Brain microvascular endothelial cell (primary cell): ENCODE data around the gene SHMT2.

Experiments used
- DNase-seq: peaks from one replicate; pipeline ENCODE4 v3.0.0-alpha.2; 2020
- H3K27ac ChIP-seq: fragments of 250-450 bp; sonication (Bioruptor Pico); 2 replicates; pipeline ENCODE4 v1.5.1; 2020; ENCODE audit warnings: mild to moderate bottlenecking, moderate library complexity
- H3K27me3 ChIP-seq: fragments of 250-450 bp; sonication (Bioruptor Pico); replicated peaks from 2 replicates; pipeline ENCODE4 v1.5.1; 2020; ENCODE audit warnings: mild to moderate bottlenecking
- H3K36me3 ChIP-seq: fragments of 250-450 bp; sonication (Bioruptor Pico); replicated peaks from 2 replicates; pipeline ENCODE4 v1.5.1; 2020; ENCODE audit warnings: mild to moderate bottlenecking
- H3K4me3 ChIP-seq: 2 replicates; pipeline ENCODE4 v1.5.1; 2011; ENCODE audit warnings: low read depth, mild to moderate bottlenecking, control low read depth, low read length, moderate library complexity
- in situ Hi-C: cut with HindIII; loops from 2 replicates; pipeline ENCODE4 v1.10.0; 2017; ENCODE audit warnings: low sequenced_read_pairs, low pct_ligation_motif_present
- TF ChIP-seq, protein P1 (sequence below): IDR thresholded peaks from 2 replicates; pipeline ENCODE4 v1.5.1; 2011; ENCODE audit warnings: low read depth, mild to moderate bottlenecking, moderate library complexity, low read length, control low read depth, inconsistent platforms; ENCODE audit errors: missing control alignments

SHMT2 gene

GRCh38 chr12:57216014-57216911, 13.2 kb upstream of the SHMT2 start, which contains the start of gene NXPH4:
NXPH4 (plus strand) TSS chr12:57216794; CDS start chr12:57216970, 176 bp downstream.
- Histone ChIP-seq H3K27me3 (peaks cover 45% of the 10 kb centered on the region), H3K27ac (no peak within 1 kb of the TSS), H3K36me3 (peaks cover 15% of the 10 kb centered on the region), H3K4me3 (peak within 1 kb of the TSS; percentile 48)
- TF ChIP-seq, protein P1, sequence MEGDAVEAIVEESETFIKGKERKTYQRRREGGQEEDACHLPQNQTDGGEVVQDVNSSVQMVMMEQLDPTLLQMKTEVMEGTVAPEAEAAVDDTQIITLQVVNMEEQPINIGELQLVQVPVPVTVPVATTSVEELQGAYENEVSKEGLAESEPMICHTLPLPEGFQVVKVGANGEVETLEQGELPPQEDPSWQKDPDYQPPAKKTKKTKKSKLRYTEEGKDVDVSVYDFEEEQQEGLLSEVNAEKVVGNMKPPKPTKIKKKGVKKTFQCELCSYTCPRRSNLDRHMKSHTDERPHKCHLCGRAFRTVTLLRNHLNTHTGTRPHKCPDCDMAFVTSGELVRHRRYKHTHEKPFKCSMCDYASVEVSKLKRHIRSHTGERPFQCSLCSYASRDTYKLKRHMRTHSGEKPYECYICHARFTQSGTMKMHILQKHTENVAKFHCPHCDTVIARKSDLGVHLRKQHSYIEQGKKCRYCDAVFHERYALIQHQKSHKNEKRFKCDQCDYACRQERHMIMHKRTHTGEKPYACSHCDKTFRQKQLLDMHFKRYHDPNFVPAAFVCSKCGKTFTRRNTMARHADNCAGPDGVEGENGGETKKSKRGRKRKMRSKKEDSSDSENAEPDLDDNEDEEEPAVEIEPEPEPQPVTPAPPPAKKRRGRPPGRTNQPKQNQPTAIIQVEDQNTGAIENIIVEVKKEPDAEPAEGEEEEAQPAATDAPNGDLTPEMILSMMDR = no peak
- DNase-seq = no peak
- in situ Hi-C loops = no loop called here

DNA sequence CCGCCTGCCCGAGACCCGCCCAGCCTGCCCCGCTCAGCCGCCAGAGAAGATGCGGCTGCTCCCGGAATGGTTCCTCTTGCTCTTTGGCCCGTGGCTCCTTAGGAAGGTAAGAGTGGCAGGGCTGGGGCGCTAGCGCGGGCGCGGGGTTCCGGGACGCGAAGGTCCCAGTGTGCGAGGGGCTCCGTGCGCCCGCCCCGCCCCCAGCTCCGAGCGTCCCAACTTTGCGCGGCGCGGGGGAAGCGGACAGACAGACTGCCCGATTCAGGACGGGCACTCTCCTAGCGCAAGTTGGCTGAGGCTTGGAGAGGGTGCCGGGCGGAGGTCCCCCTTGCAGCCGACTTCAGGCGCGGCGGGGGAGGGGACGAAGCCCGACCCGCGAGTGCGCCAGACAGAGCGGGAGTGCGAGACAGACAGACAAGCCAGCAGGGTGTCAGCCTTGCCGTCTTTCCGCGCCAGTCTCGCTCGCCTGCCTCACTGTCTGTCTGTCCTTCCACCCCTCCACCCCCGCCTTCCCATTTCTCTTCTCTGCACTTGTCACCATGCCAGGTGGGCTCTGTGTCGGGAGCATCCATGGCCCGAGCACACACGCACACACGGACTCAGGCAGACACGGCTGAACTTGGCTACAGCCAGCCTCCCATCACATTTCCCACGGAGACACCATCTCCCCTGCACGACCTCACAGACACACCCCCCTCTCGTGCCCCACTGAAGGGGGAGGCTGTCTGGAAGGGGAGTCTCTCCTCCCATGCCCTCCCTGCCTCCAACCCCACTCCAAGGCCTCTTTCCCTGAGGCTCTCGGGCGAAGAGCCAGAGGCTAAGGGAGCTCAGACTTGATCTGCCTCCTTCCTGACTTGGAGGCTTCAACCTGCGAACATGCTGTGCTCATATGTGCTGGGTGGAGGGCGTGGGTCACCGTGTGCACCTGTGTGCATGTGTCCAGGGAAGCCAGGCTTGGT, 12.3 kb upstream of the SHMT2 start:
- no peak for DNase-seq
- no peak overlapping the region for H3K27ac ChIP-seq
- in situ Hi-C loops = no loop called here
- TF ChIP-seq, protein P1 = no peak
- peaks cover 5% of the 10 kb centered on the region for H3K36me3 ChIP-seq
- peaks cover 51% of the 10 kb centered on the region for H3K27me3 ChIP-seq
- H3K4me3 ChIP-seq = peak overlapping the region; percentile 48

DNA sequence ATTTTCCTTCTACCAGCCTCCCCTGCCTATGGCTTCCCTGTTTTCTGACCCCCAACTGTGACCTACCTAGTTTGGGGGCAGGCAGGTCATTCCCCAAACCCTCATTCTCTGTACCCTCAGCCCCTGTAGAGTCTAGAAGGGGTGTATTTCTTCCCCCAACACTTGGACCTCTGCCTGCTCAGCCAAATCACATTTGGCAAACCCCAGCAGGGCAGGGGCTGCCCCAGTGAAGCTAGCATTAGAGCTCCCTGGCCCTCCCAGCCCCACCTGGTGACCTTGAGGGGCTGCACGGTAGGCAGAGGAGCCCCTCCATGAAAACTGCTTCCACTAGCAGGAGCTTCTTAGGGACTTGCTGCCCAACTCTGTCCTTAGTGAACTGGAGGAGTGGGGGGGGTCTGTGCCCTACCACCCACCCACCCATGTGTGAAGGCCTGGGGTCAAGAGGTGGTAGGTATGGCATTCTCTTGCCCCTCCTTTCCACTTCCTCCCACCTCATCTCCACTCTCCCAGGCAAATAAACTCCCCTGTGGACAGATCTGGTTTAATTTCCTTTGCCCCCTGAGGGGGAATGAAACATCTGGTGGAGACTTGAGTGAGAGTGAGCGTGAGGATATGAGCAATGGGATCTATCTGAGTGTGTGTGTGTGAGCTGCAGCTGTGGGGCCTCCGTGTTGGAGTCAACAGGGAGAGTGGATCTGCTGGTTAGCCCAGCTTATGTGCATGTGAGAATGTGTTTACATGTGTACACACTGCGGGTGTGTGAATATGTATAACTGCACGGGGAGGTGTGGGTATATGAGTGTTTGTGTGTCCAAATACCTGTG, 11.3 kb upstream of the SHMT2 start:
- H3K27me3 ChIP-seq = peaks cover 51% of the 10 kb centered on the region
- in situ Hi-C loops = no loop called here

GRCh38 chr12:57219205-57219992, 10.1 kb upstream of the SHMT2 start:
- Histone ChIP-seq H3K27me3 (peaks cover 51% of the 10 kb centered on the region), H3K36me3 (no peaks in the 10 kb centered on the region), H3K4me3 (no peak overlapping the region), H3K27ac (no peak overlapping the region)
- TF ChIP-seq, protein P1 = no peak
- in situ Hi-C loops = no loop called here
- no peak for DNase-seq

More for the DNA sequence above, 11.3 kb upstream of the SHMT2 start:
- Histone ChIP-seq H3K27ac (no peak overlapping the region), H3K36me3 (peaks cover 3% of the 10 kb centered on the region), H3K4me3 (no peak overlapping the region)
- DNase-seq = no peak
- TF ChIP-seq, protein P1 = no peak
